SK-N-SH (cell line): ENCODE data around the gene DTX2. TPM values are rescaled to one million over a fixed set of nuclear protein-coding genes. Genes with fewer than 3 reads are reported as not detected.

ENCODE experiments used
- CTCF ChIA-PET: fragments of 300-600, 350-600 bp; formaldehyde crosslinking; extraction: SDS; loops from one replicate; lab custom pipeline; 2021; lab: Yijun Ruan, JAX
- POLR2A ChIA-PET: fragments of 350-600 bp; sonication (Branson Sonifier 250); formaldehyde crosslinking; extraction: SDS; loops from one replicate; lab custom pipeline; 2020; ENCODE audit warnings: antibody characterized with exemption, inconsistent platforms; lab: Yijun Ruan, JAX
- DNase-seq: peaks from one replicate; pipeline ENCODE4 v3.0.0; 2012
- H2AFZ ChIP-seq: fragments of 200-600 bp; sonication (generic); 2 replicates; pipeline ENCODE4 v1.8.1; 2016; ENCODE audit warnings: antibody characterized with exemption, mild to moderate bottlenecking, low read depth
- H3F3A ChIP-seq: fragments of 200-600 bp; sonication (generic); replicated peaks from 2 replicates; pipeline ENCODE3; 2016; ENCODE audit warnings: antibody characterized with exemption, mild to moderate bottlenecking; ENCODE audit not compliant: insufficient read depth
- H3K27ac ChIP-seq, 2 experiments: fragments of 200-500 bp in 1 of 2; fragments of 200-600 bp in 1 of 2; sonication (Bioruptor generic) in 1 of 2; sonication (generic), shearing (Covaris generic) in 1 of 2; 2 replicates each; pipeline versions ENCODE4 v1.5.1 to v1.6.1; 2014 to 2016; ENCODE audit warnings: low read depth in 2 of 2, inconsistent platforms in 1 of 2, low read length in 1 of 2, mild to moderate bottlenecking in 1 of 2, mixed read lengths in 1 of 2
- H3K27me3 ChIP-seq: fragments of 200-600 bp; sonication (generic), shearing (Covaris generic); 2 replicates; pipeline ENCODE4 v1.6.1; 2016; ENCODE audit warnings: mixed run types; ENCODE audit not compliant: insufficient read depth
- H3K36me3 ChIP-seq, 2 experiments: fragments of 200-500 bp in 1 of 2; fragments of 200-600 bp in 1 of 2; sonication (Bioruptor generic) in 1 of 2; sonication (generic) in 1 of 2; replicated peaks in 1 of 2; 2 replicates each; pipeline versions ENCODE3 to v1.5.1; 2014 to 2016; ENCODE audit warnings: low read length in 1 of 2, mild to moderate bottlenecking in 1 of 2; ENCODE audit not compliant: insufficient read depth in 2 of 2, control insufficient read depth in 1 of 2
- H3K4me1 ChIP-seq, 2 experiments: fragments of 200-500 bp in 1 of 2; fragments of 200-600 bp in 1 of 2; sonication (Bioruptor generic) in 1 of 2; sonication (generic), shearing (Covaris generic) in 1 of 2; 2 replicates each; pipeline versions ENCODE4 v1.5.1 to v1.6.1; 2014 to 2016; ENCODE audit warnings: low read depth in 1 of 2, low read length in 1 of 2, mixed run types in 1 of 2; ENCODE audit not compliant: insufficient read depth in 2 of 2, control insufficient read depth in 1 of 2
- H3K4me2 ChIP-seq: fragments of 200-600 bp; sonication (generic), shearing (Covaris generic); 2 replicates; pipeline ENCODE4 v1.6.1; 2017; ENCODE audit warnings: mixed run types
- H3K4me3 ChIP-seq, 2 experiments: fragments of 200-500 bp in 1 of 2; fragments of 200-600 bp in 1 of 2; sonication (Bioruptor generic) in 1 of 2; sonication (generic), shearing (Covaris generic) in 1 of 2; 2 replicates each; pipeline versions ENCODE4 v1.5.1 to v1.8.1; 2014 to 2016; ENCODE audit warnings: low read depth in 2 of 2, inconsistent platforms in 1 of 2, low read length in 1 of 2, mild to moderate bottlenecking in 1 of 2, mixed read lengths in 1 of 2, moderate library complexity in 1 of 2
- H3K79me2 ChIP-seq: fragments of 200-600 bp; sonication (generic); 2 replicates; pipeline ENCODE4 v1.8.1; 2017; ENCODE audit warnings: mild to moderate bottlenecking; ENCODE audit not compliant: insufficient read depth
- H3K9ac ChIP-seq: fragments of 200-600 bp; sonication (generic); 2 replicates; pipeline ENCODE4 v1.6.1; 2017; ENCODE audit warnings: mixed run types
- H3K9me2 ChIP-seq: fragments of 200-600 bp; sonication (generic); 2 replicates; pipeline ENCODE4 v1.6.1; 2017; ENCODE audit warnings: mixed run types
- H3K9me3 ChIP-seq: fragments of 200-600 bp; sonication (generic); 2 replicates; pipeline ENCODE4 v1.6.1; 2017; ENCODE audit warnings: mixed run types, mild to moderate bottlenecking, moderate library complexity
- H4K20me1 ChIP-seq: fragments of 200-600 bp; sonication (generic); 2 replicates; pipeline ENCODE4 v1.6.1; 2017; ENCODE audit warnings: mild to moderate bottlenecking, mixed run types; ENCODE audit not compliant: insufficient read depth
- CTCF ChIP-seq: fragments of 200-600 bp; sonication (generic); IDR thresholded peaks from 2 replicates; pipeline ENCODE4 v1.6.1; 2017; ENCODE audit warnings: antibody characterized with exemption, mild to moderate bottlenecking, moderate library complexity
- EZH2phosphoT487 ChIP-seq: fragments of 200-600 bp; sonication (generic); IDR thresholded peaks from 2 replicates; pipeline ENCODE4 v1.6.1; 2017; ENCODE audit warnings: low read depth, mixed run types, mild to moderate bottlenecking, antibody characterized with exemption, moderate library complexity, borderline replicate concordance
- FOXJ3 ChIP-seq: sonication (generic); formaldehyde crosslinking; IDR thresholded peaks from 2 replicates; pipeline ENCODE4 v1.5.1; 2020; ENCODE audit warnings: mild to moderate bottlenecking, missing genetic modification reagents
- FOXM1 ChIP-seq: IDR thresholded peaks from 2 replicates; pipeline ENCODE4 v1.4.0; 2012; ENCODE audit warnings: low read depth, mild to moderate bottlenecking
- GABPA ChIP-seq: IDR thresholded peaks from 2 replicates; pipeline ENCODE4 v1.4.0; 2012; ENCODE audit warnings: low read depth, mild to moderate bottlenecking
- GATA2 ChIP-seq: sonication (generic); formaldehyde crosslinking; IDR thresholded peaks from 2 replicates; pipeline ENCODE4 v1.5.0; 2020; ENCODE audit warnings: mild to moderate bottlenecking, missing genetic modification reagents
- MEF2A ChIP-seq: IDR thresholded peaks from 2 replicates; pipeline ENCODE4 v1.4.0; 2012; ENCODE audit warnings: low read depth, borderline replicate concordance
- MXI1 ChIP-seq: IDR thresholded peaks from 2 replicates; pipeline ENCODE4 v1.6.1; 2012; ENCODE audit warnings: mild to moderate bottlenecking, low read depth, low read length, improper control_type of control experiment
- PBX3 ChIP-seq: IDR thresholded peaks from 2 replicates; pipeline ENCODE4; 2012
- TAF1 ChIP-seq: IDR thresholded peaks from 2 replicates; pipeline ENCODE4 v1.6.1; 2012; ENCODE audit warnings: low read depth, mild to moderate bottlenecking, low read length, moderate library complexity, borderline replicate concordance
- TEAD4 ChIP-seq: IDR thresholded peaks from 2 replicates; pipeline ENCODE4 v1.4.0; 2012; ENCODE audit warnings: mild to moderate bottlenecking, borderline replicate concordance; ENCODE audit not compliant: insufficient read depth
- USF1 ChIP-seq: IDR thresholded peaks from 2 replicates; pipeline ENCODE4 v1.4.0; 2012; ENCODE audit warnings: low read depth, borderline replicate concordance
- WGBS: methylation state at CpG from one replicate; pipeline ENCODE4 v1.1.6; 2017; ENCODE audit warnings: low lambda C conversion rate; 5-methylcytosine and 5-hydroxymethylcytosine counted together
- polyA plus RNA-seq, 3 experiments: library from polyadenylated mRNA; depleted of rRNA; stranded (reverse); fragments of >200 nt; gene quantifications; 2 replicates each; pipeline ENCODE4 v1.2.3, GENCODE V29; 2012

The DTX2 gene
- polyA plus RNA-seq, 1 of the 3 experiments (the other 2 are of a cell fraction): 7.6 TPM

- H3K36me3 ChIP-seq: no peaks in the 10 kb centered on the region
- peaks cover 8% of the 10 kb centered on the region for H3F3A ChIP-seq
- no peak overlapping the region for H2AFZ ChIP-seq
- H3K79me2 ChIP-seq: no peaks in the 10 kb centered on the region
- no peak for DNase-seq
- H3K9me3 ChIP-seq: no peaks in the 10 kb centered on the region
- ChIA-PET CTCF (interaction anchor here (1.4 kb wide), 1 partner anchor 22 kb away, joined by 3 read pairs; no protein-coding TSS in a partner anchor), POLR2A (no interaction called here)
- no peak overlapping the region for H3K4me3 ChIP-seq
- whole genome bisulfite sequencing: no CpG with 5 or more reads among the region's 4 CpGs
- no peaks in the 10 kb centered on the region for H3K4me1 ChIP-seq
- H3K9ac ChIP-seq: no peak overlapping the region
- TF ChIP-seq USF1: no peak
- no peak for TF ChIP-seq GATA2 (CRISPR knock-in tag)
- TF ChIP-seq FOXJ3 (CRISPR knock-in tag): no peak
- no peak for TF ChIP-seq PBX3
- no peak for TF ChIP-seq TEAD4
- TF ChIP-seq MEF2A: no peak
- no peak overlapping the region for H3K27ac ChIP-seq
- no peak overlapping the region for H3K4me2 ChIP-seq
- H3K27me3 ChIP-seq: no peaks in the 10 kb centered on the region
- H3K9me2 ChIP-seq: no peaks in the 10 kb centered on the region
- H4K20me1 ChIP-seq: no peaks in the 10 kb centered on the region
Observed at GRCh38 chr7:76426246-76426645, 35.3 kb upstream of the DTX2 start.

- Histone ChIP-seq H3F3A (no peaks in the 10 kb centered on the region), H3K4me3 (no peak overlapping the region), H3K27me3 (no peaks in the 10 kb centered on the region), H3K4me2 (no peak overlapping the region), H3K9me3 (no peaks in the 10 kb centered on the region), H3K9ac (no peak overlapping the region), H4K20me1 (no peaks in the 10 kb centered on the region), H3K79me2 (no peaks in the 10 kb centered on the region), H3K36me3 (no peaks in the 10 kb centered on the region), H3K27ac (no peak overlapping the region), H3K4me1 (no peaks in the 10 kb centered on the region), H3K9me2 (no peaks in the 10 kb centered on the region), H2AFZ (no peak overlapping the region)
- DNase-seq: no peak
- POLR2A ChIA-PET: no interaction called here
- WGBS: 84% methylated on average over 4 of the region's 5 CpGs
- TF ChIP-seq FOXJ3 (CRISPR knock-in tag): no peak
- TF ChIP-seq CTCF: no peak
- no peak for TF ChIP-seq TAF1
- TF ChIP-seq EZH2phosphoT487: no peak
- no peak for TF ChIP-seq FOXM1
- TF ChIP-seq MXI1: no peak
- no peak for TF ChIP-seq GABPA
- CTCF ChIA-PET: no interaction called here
Observed at GRCh38 chr7:76427635-76428034, 33.9 kb upstream of the DTX2 start.
